Measurements from ENCODE around the gene HDHD5. TPM values are rescaled to one million over a fixed set of nuclear protein-coding genes. Genes with fewer than 3 reads are reported as not detected.

HDHD5 gene
- total RNA-seq, 2 experiments from 2014 or later: 38.5 to 40.7 TPM

DNA sequence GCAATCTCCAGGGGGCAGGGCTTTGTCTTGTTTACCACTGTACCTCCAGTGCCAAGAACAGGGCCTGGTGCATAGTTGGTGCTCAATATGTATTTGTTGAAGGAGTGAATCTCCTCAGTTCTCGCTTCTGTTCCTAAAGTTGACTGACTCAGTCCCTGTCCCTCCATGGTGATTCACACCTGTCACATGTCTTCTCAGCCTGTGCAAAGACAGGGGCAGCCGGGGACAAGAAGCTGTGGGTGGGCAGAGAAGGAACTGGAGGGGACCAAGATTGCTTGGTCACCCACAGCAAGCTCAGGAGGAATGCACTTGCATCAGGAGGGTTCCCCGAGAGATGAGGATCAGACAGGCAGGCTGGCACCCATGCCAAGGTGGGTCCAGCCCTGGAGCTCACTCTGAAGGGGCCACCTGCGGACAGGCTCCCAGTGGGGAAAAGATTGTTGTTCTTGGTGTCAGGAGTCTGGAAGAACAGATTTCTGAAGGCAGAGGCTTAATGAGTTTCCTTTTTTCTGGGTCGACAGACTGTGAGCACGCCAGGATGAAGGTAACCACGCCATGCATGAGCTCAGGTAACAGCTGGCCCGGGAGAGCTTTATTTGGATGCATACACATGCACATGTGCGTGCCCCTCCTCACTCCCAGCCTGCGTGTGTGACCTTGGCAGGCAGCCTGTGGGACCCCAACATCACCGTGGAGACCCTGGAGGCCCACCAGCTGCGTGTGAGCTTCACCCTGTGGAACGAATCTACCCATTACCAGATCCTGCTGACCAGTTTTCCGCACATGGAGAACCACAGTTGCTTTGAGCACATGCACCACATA lies 57.4 kb downstream of the HDHD5 start:
- Mint-ChIP-seq H3K9me3 (ENCODE audit: insufficient read depth) (no peaks in the 10 kb centered on the region), H3K27me3 (ENCODE audit: low read depth) (no peaks in the 10 kb centered on the region), H3K27ac (peak overlapping the region; percentile 6), H3K4me3 (no peak overlapping the region), H3K36me3 (ENCODE audit: low read depth) (peaks cover 81% of the 10 kb centered on the region), H3K4me1 (ENCODE audit: low read depth) (peaks cover 67% of the 10 kb centered on the region)
- ATAC-seq: no peak
- POLR2A ChIA-PET: interaction anchor here (0.5 to 0.6 kb wide), 2 partner anchors 17 to 621 kb away, joined by 3 read pairs; no protein-coding TSS in a partner anchor
- no peak for DNase-seq
- CTCF ChIA-PET: interaction anchor here (0.7 to 2.0 kb wide), 2 partner anchors 16 to 70 kb away, joined by 3 to 5 read pairs; no protein-coding TSS in a partner anchor

DNA sequence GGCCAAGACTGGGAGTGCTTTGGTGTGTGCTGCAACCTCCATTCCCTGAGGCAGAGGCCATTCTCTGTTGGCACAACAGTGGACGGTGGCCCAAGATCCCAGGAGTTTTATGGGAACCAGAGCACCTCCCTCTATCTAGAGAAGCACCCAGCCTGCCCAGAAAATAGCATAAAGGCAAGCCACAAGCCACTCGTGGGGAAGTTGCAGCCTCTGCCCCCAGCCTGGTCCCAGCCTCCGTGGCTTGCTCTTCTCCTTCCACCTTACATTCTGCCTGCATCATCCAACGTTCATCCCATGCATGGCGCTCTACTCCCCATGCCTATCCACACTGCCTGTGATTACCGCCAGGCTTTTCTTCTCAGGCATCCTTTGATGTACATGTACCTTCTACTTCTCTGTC lies 58.5 kb downstream of the HDHD5 start:
- DNase-seq: no peak
- ChIA-PET CTCF (interaction anchor here (2.0 kb wide), 1 partner anchor 71 kb away, joined by 5 read pairs; no protein-coding TSS in a partner anchor), POLR2A (no interaction called here)
- Mint-ChIP-seq H3K4me1 (ENCODE audit: low read depth) (peaks cover 64% of the 10 kb centered on the region), H3K9me3 (ENCODE audit: insufficient read depth) (no peaks in the 10 kb centered on the region), H3K4me3 (no peak overlapping the region), H3K36me3 (ENCODE audit: low read depth) (peaks cover 79% of the 10 kb centered on the region), H3K27me3 (ENCODE audit: low read depth) (no peaks in the 10 kb centered on the region), H3K27ac (peak overlapping the region; percentile 56)
- no peak for ATAC-seq

DNA sequence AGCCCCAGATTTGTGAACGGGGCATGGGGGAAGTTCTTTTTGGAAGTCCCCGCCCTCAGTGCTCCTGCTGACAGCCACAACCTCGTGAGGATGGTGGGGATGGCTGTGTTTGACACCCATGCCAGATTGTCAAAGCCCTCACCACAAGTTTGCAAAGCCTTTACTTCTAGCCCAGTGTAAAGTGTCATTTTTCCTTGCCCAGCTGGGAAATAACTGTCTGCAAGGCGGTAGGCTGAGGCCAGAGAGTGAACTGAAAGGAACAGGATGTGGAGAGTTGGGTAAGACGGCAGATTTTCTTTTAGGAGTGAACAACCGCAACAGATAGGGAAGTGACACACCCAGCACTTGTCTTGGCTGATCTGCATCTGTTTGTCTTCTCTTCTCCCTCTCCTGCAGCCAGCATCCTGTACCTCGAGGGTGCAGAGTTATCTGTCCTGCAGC lies 60.7 kb downstream of the HDHD5 start:
- Mint-ChIP-seq H3K9me3 (ENCODE audit: insufficient read depth) (no peaks in the 10 kb centered on the region), H3K36me3 (ENCODE audit: low read depth) (peaks cover 78% of the 10 kb centered on the region), H3K4me1 (ENCODE audit: low read depth) (peaks cover 73% of the 10 kb centered on the region), H3K4me3 (peak overlapping the region; percentile 45), H3K27ac (peak overlapping the region; percentile 79), H3K27me3 (ENCODE audit: low read depth) (no peaks in the 10 kb centered on the region)
- peak; percentile 86 for ATAC-seq
- ChIA-PET POLR2A (interaction anchor here (1.0 to 1.1 kb wide), 2 partner anchors 12 to 16 kb away, joined by 3 to 4 read pairs; no protein-coding TSS in a partner anchor), CTCF (interaction anchor here (0.8 to 1.4 kb wide), 3 partner anchors 10 to 73 kb away, joined by 3 to 6 read pairs (median 3); partner anchors contain the start of gene HDHD5)
- DNase-seq: peak; percentile 62

DNA sequence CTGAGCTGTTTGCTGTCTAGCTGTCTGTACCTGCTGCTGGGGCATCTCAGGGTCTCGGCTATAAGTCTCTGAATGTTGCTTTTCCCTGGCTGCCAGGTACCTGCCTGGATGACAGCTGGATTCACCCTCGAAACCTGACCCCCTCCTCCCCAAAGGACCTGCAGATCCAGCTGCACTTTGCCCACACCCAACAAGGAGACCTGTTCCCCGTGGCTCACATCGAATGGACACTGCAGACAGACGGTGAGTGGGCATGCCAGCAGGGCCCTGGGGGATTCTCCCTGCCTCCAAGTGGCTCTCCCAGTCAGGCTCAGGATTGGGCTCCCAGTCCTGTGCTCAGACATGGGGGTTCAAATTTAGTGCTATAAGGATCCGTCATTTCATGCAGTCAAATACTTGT lies 61.4 kb downstream of the HDHD5 start:
- Mint-ChIP-seq H3K36me3 (ENCODE audit: low read depth) (peaks cover 72% of the 10 kb centered on the region), H3K4me1 (ENCODE audit: low read depth) (peaks cover 78% of the 10 kb centered on the region), H3K27me3 (ENCODE audit: low read depth) (no peaks in the 10 kb centered on the region), H3K4me3 (peak overlapping the region; percentile 10), H3K27ac (peak overlapping the region; percentile 79), H3K9me3 (ENCODE audit: insufficient read depth) (no peaks in the 10 kb centered on the region)
- ChIA-PET CTCF (interaction anchor here (1.2 to 2.7 kb wide), 2 partner anchors 9 to 18 kb away, joined by 3 to 11 read pairs; no protein-coding TSS in a partner anchor), POLR2A (interaction anchor here (1.1 kb wide), 1 partner anchor 12 kb away, joined by 4 read pairs; no protein-coding TSS in a partner anchor)
- ATAC-seq: no peak
- DNase-seq: no peak

DNA sequence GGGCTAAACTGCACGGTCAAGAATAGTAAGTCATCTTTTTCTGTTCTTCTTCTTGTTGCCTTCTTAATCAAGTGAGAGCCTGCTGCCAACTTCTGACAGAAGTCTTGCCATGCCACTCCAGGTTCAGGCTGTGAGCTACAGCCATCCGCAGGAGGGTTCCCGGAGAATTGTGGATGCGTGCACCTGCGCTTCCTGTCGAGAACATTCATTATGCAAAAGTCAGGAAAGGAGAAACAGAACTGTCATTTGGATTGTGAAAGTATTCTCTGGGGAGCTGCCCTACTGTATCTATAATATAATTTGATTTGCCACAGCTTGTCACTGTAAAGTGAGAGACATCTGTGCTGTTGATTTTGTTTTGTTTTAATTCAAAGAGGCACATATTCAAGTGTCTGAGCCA lies 62.0 kb downstream of the HDHD5 start:
- Mint-ChIP-seq H3K36me3 (ENCODE audit: low read depth) (peaks cover 68% of the 10 kb centered on the region), H3K4me3 (no peak overlapping the region), H3K27me3 (ENCODE audit: low read depth) (no peaks in the 10 kb centered on the region), H3K27ac (no peak overlapping the region), H3K9me3 (ENCODE audit: insufficient read depth) (no peaks in the 10 kb centered on the region), H3K4me1 (ENCODE audit: low read depth) (peaks cover 82% of the 10 kb centered on the region)
- DNase-seq: no peak
- CTCF ChIA-PET: interaction anchor here (1.2 to 2.7 kb wide), 2 partner anchors 10 to 18 kb away, joined by 3 to 11 read pairs; no protein-coding TSS in a partner anchor
- POLR2A ChIA-PET: no interaction called here
- ATAC-seq: no peak

DNA sequence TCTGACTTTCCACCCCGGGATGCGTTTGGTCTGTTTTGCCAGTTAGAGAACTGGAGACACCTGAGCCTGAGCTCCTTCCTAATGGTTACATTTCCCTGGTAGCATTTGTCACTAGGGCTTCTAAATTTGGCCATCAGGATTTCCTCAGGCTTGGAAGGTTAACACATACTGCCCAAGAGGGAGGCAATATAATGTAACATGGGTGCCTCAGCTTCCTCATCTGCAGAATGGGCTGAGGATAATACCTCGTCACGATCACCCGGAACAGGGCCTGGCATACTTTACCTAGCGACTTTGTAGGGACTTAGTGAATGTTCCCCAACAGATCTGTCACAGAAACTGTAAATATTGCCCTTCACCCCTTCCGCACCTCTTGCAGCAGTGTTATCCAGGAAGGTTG lies 63.0 kb downstream of the HDHD5 start:
- ChIA-PET POLR2A (interaction anchor here (1.0 to 1.8 kb wide), 2 partner anchors 9 to 11 kb away, joined by 3 to 8 read pairs; no protein-coding TSS in a partner anchor), CTCF (interaction anchor here (1.3 to 2.7 kb wide), 4 partner anchors 8 to 76 kb away, joined by 3 to 11 read pairs (median 8); no protein-coding TSS in a partner anchor)

DNA sequence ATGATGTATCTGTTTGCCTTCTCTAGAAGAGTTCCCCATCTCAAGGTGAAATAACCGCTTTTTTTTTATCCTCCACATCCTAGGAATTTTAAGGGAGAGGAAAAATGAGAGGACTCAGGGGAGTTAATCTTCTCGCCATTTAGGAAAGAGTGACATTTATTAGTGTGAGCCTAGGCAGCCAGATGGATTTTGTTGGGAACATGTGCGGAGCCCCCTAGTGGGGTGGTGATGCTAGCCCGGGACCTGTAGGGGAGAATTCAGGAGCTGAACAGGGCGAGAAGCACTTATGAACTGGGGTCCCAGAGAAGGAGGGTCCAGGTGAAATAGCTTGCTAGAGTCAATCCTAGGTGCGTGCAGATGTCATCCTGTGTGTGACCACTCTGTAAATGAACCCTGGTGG lies 63.5 kb downstream of the HDHD5 start:
- Mint-ChIP-seq H3K36me3 (ENCODE audit: low read depth) (peaks cover 61% of the 10 kb centered on the region), H3K27ac (no peak overlapping the region)
- CTCF ChIA-PET: interaction anchor here (0.7 to 2.7 kb wide), 5 partner anchors 8 to 441 kb away, joined by 3 to 11 read pairs (median 5); no protein-coding TSS in a partner anchor

More for the DNA sequence above, 63.0 kb downstream of the HDHD5 start:
- Mint-ChIP-seq H3K4me3 (no peak overlapping the region), H3K27ac (no peak overlapping the region), H3K9me3 (ENCODE audit: insufficient read depth) (no peaks in the 10 kb centered on the region), H3K27me3 (ENCODE audit: low read depth) (no peaks in the 10 kb centered on the region), H3K36me3 (ENCODE audit: low read depth) (peaks cover 61% of the 10 kb centered on the region), H3K4me1 (ENCODE audit: low read depth) (peaks cover 83% of the 10 kb centered on the region)
- no peak for DNase-seq
- no peak for ATAC-seq

DNA sequence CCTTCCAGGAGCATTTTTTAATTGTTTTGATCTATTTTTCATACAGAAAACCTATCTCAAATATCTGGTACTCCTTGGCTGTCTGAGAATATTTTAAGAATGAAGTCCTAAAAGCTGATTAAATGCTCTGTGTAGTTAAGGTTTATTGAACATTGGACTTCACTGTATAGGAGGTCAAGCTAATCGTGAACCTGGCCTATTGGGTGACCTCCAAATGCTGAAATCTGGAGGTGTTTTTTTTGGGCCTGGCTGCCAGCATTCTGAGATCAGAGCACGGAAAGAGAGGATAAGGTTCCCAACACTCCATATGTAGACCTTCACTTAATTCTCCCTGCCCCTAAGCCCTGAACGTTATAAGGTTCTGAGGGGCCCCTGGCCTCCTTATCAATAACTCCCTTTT lies 66.0 kb downstream of the HDHD5 start:
- ATAC-seq (no peak), DNase-seq (no peak)
- Mint-ChIP-seq H3K36me3 (ENCODE audit: low read depth) (peaks cover 49% of the 10 kb centered on the region), H3K4me1 (ENCODE audit: low read depth) (peaks cover 75% of the 10 kb centered on the region), H3K4me3 (no peak overlapping the region), H3K27ac (no peak overlapping the region), H3K9me3 (ENCODE audit: insufficient read depth) (no peaks in the 10 kb centered on the region), H3K27me3 (ENCODE audit: low read depth) (no peaks in the 10 kb centered on the region)
- ChIA-PET POLR2A (no interaction called here), CTCF (interaction anchor here (0.7 to 1.8 kb wide), 3 partner anchors 14 to 78 kb away, joined by 3 to 5 read pairs (median 4); no protein-coding TSS in a partner anchor)

More for the DNA sequence above, 63.5 kb downstream of the HDHD5 start:
- POLR2A ChIA-PET: interaction anchor here (0.7 to 1.8 kb wide), 3 partner anchors 9 to 18 kb away, joined by 3 to 8 read pairs (median 7); no protein-coding TSS in a partner anchor
- Mint-ChIP-seq H3K27me3 (ENCODE audit: low read depth) (no peaks in the 10 kb centered on the region), H3K9me3 (ENCODE audit: insufficient read depth) (no peaks in the 10 kb centered on the region), H3K4me1 (ENCODE audit: low read depth) (peaks cover 83% of the 10 kb centered on the region), H3K4me3 (no peak overlapping the region)
- ATAC-seq (no peak), DNase-seq (no peak)

DNA sequence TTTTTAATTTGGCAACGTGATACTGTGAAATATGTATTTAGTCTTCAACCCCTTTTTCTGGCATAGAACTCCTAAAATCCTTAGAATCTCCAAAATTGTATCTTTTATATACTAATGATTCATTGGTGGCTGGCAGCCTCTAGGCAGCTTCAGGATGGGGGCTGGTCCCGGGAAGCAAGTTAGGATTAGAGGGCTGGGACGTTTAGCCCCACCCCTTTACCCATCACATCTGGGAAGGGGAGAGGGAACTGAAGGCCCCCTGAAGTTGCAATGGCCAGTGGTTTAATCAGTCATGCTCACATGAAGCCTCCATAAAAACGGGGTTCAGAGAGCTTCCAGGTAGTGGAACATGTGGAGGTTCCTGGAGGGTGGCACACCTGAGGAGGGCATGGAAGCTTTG lies 67.2 kb downstream of the HDHD5 start:
- no peak overlapping the region for H3K27ac Mint-ChIP-seq
- DNase-seq (no peak), ATAC-seq (no peak)
- no peaks in the 10 kb centered on the region for H3K27me3 Mint-ChIP-seq (ENCODE audit: low read depth)
- peaks cover 75% of the 10 kb centered on the region for H3K4me1 Mint-ChIP-seq (ENCODE audit: low read depth)
- ChIA-PET POLR2A (no interaction called here), CTCF (interaction anchor here (1.1 to 1.4 kb wide), 2 partner anchors 15 to 79 kb away, joined by 4 read pairs; no protein-coding TSS in a partner anchor)
- H3K4me3 Mint-ChIP-seq: no peak overlapping the region
- H3K9me3 Mint-ChIP-seq (ENCODE audit: insufficient read depth): no peaks in the 10 kb centered on the region
- peaks cover 41% of the 10 kb centered on the region for H3K36me3 Mint-ChIP-seq (ENCODE audit: low read depth)

DNA sequence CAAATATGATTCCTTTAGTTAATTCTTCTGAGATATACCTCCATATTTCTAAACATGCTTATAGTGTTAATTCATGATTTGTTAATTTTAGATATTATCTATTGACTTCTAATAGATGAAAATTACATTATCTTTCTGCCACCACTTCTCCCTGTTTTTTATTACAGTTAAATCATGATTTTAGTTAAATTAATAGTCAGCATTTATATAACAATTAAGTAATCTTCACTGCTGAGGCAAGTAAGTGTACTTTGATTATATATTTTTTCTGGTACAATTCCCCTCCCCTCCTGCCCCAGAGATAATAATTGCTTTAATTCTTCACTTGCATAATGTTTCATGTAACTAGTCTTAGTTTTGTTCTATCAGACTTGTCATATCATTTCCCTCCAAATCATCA lies 68.5 kb downstream of the HDHD5 start:
- no peak overlapping the region for H3K27ac Mint-ChIP-seq
- ATAC-seq (no peak), DNase-seq (no peak)
- H3K27me3 Mint-ChIP-seq (ENCODE audit: low read depth): no peaks in the 10 kb centered on the region
- CTCF ChIA-PET: interaction anchor here (4.1 kb wide), 1 partner anchor 16 kb away, joined by 12 read pairs; no protein-coding TSS in a partner anchor
- H3K4me3 Mint-ChIP-seq: no peak overlapping the region
- peaks cover 43% of the 10 kb centered on the region for H3K36me3 Mint-ChIP-seq (ENCODE audit: low read depth)
- H3K4me1 Mint-ChIP-seq (ENCODE audit: low read depth): peaks cover 76% of the 10 kb centered on the region
- no peaks in the 10 kb centered on the region for H3K9me3 Mint-ChIP-seq (ENCODE audit: insufficient read depth)
- POLR2A ChIA-PET: no interaction called here
